ENCODE measurements around the gene TMEM138. TPM values are rescaled to one million over a fixed set of nuclear protein-coding genes. Genes with fewer than 3 reads are reported as not detected.
A peak's percentile ranks its signal among the peaks of the same experiment; 100 is the strongest.

The TMEM138 gene
- total and polyA plus RNA-seq, 2 of the 4 experiments (the other 2 are of a cell fraction): 16.8 to 53.2 TPM

DNA sequence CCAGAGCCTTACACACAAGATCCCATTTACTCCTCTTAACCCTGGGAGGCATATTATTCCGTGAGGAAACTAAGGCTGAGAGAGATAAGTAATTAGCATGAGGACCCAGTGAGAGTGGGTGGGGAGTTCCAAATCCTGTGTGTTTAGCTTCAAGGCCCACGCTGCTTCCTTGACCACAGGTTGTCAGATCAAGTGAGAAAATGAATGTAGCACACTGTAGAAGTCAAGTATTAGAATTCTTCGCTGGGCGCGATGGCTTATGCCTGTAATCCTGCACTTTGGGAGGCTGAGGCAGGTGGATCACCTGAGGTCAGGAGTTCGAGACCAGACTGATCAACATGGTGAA is 4.3 kb upstream of the TMEM138 start:
- H3K36me3 ChIP-seq (ENCODE audit: control insufficient read depth, insufficient read depth, low read length): peaks cover 20% of the 10 kb centered on the region
- ATAC-seq (ENCODE audit: low read depth) (no peak), DNase-seq (no peak)
- no peaks in the 10 kb centered on the region for H4K20me1 ChIP-seq (ENCODE audit: insufficient read depth, low read length)
- BruUV-seq (replicated peaks): no TSS peak
- ChIA-PET CTCF (interaction anchor here (1.0 kb wide), 1 partner anchor 28 kb away, joined by 3 read pairs; no protein-coding TSS in a partner anchor), POLR2A (ENCODE audit: unreplicated experiment) (no interaction called here)
- no peak overlapping the region for H2BK20ac ChIP-seq (ENCODE audit: low read depth, low read length)
- no peak overlapping the region for H3K4me2 ChIP-seq (ENCODE audit: low read depth, low read length)
- no peak overlapping the region for H4K91ac ChIP-seq (ENCODE audit: insufficient read depth, low read depth, low read length)
- no peaks in the 10 kb centered on the region for H3K9me3 ChIP-seq (ENCODE audit: control insufficient read depth, insufficient read depth, low read length)
- H3K4ac ChIP-seq (ENCODE audit: low read depth, low read length): no peak overlapping the region
- no peak overlapping the region for H3K18ac ChIP-seq (ENCODE audit: low read depth, low read length)
- H3K9me1 ChIP-seq (ENCODE audit: insufficient read depth, low read length): peaks cover 9% of the 10 kb centered on the region
- H3K56ac ChIP-seq (ENCODE audit: extremely low read depth, insufficient read depth, low read length): no peak overlapping the region
- no peak overlapping the region for H4K5ac ChIP-seq (ENCODE audit: low read depth, low read length)
- no peak overlapping the region for H2BK15ac ChIP-seq (ENCODE audit: low read depth, low read length)
- H2BK120ac ChIP-seq (ENCODE audit: low read depth, low read length): no peak overlapping the region
- H3K14ac ChIP-seq (replicated peaks; ENCODE audit: low read depth, low read length): no peak overlapping the region
- H4K8ac ChIP-seq (ENCODE audit: low read depth in 2 of 2, low read length in 2 of 2): no peak overlapping the region
- no peak overlapping the region for H2AK5ac ChIP-seq (ENCODE audit: low read depth, low read length)
- no peak overlapping the region for H3K4me3 ChIP-seq (ENCODE audit: insufficient read depth, low read depth, low read length)
- dilution Hi-C loops (cut with HindIII; ENCODE audit: low sequenced_read_pairs, unreplicated experiment) (no loop called here), in situ Hi-C loops (cut with MboI; ENCODE audit: low sequenced_read_pairs) (no loop called here), intact Hi-C loops (cut with micrococcal nuclease) (no loop called here)
- H3K27ac ChIP-seq (ENCODE audit: insufficient read depth, low read length): no peak overlapping the region
- 100% methylated on average over 5 of the region's 6 CpGs; no CpG with 5 or more reads in 1 of the 2 experiments for WGBS, 2 experiments (ENCODE audit: extremely low coverage in 2 of 2, insufficient read length in 1 of 2)
- H3K4me1 ChIP-seq (ENCODE audit: control insufficient read depth, insufficient read depth, low read length): peaks cover 2% of the 10 kb centered on the region; the same call in 1 of the 2 replicates
- H2AK9ac ChIP-seq (replicated peaks; ENCODE audit: low read depth, low read length, poor library complexity): peak overlapping the region; percentile 23
- no peak overlapping the region for H3K9ac ChIP-seq (ENCODE audit: low read depth, low read length)
- H3K23ac ChIP-seq (ENCODE audit: low read depth, low read length): no peak overlapping the region
- no peak overlapping the region for H2AFZ ChIP-seq (replicated peaks; ENCODE audit: low read length, poor library complexity)
- H2BK5ac ChIP-seq (ENCODE audit: low read depth, low read length, poor library complexity, severe bottlenecking): no peak overlapping the region
- no peak for TF ChIP-seq RCOR1 (IDR thresholded peaks at IDR 0.05; ENCODE audit: insufficient replicate concordance, low read length)
- TF ChIP-seq NFE2L2 (IDR thresholded peaks at IDR 0.05; ENCODE audit: low read depth, low read length): no peak
- no peak for TF ChIP-seq POLR2A (IDR thresholded peaks at IDR 0.05; ENCODE audit: low read depth, low read length)
- no peak for TF ChIP-seq MXI1 (IDR thresholded peaks at IDR 0.05; ENCODE audit: borderline replicate concordance, low read depth, low read length)
- TF ChIP-seq MAFK (IDR thresholded peaks at IDR 0.05; ENCODE audit: low read depth, low read length): no peak
- no peak for TF ChIP-seq MAZ (IDR thresholded peaks at IDR 0.05; ENCODE audit: borderline replicate concordance, low read depth, low read length)
- TF ChIP-seq, protein P1, sequence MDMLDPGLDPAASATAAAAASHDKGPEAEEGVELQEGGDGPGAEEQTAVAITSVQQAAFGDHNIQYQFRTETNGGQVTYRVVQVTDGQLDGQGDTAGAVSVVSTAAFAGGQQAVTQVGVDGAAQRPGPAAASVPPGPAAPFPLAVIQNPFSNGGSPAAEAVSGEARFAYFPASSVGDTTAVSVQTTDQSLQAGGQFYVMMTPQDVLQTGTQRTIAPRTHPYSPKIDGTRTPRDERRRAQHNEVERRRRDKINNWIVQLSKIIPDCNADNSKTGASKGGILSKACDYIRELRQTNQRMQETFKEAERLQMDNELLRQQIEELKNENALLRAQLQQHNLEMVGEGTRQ (IDR thresholded peaks at IDR 0.05; ENCODE audit: low read depth, low read length): no peak
- no peak for TF ChIP-seq SMC3 (IDR thresholded peaks at IDR 0.05; ENCODE audit: low read depth, low read length)
- no peak for TF ChIP-seq FOS (IDR thresholded peaks at IDR 0.05; ENCODE audit: low read depth, low read length)
- TF ChIP-seq, protein P2, sequence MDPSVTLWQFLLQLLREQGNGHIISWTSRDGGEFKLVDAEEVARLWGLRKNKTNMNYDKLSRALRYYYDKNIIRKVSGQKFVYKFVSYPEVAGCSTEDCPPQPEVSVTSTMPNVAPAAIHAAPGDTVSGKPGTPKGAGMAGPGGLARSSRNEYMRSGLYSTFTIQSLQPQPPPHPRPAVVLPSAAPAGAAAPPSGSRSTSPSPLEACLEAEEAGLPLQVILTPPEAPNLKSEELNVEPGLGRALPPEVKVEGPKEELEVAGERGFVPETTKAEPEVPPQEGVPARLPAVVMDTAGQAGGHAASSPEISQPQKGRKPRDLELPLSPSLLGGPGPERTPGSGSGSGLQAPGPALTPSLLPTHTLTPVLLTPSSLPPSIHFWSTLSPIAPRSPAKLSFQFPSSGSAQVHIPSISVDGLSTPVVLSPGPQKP (IDR thresholded peaks at IDR 0.05; ENCODE audit: borderline replicate concordance, low read depth, low read length): no peak
- TF ChIP-seq RAD21 (IDR thresholded peaks at IDR 0.05; ENCODE audit: low read length): no peak
- TF ChIP-seq, protein P3, sequence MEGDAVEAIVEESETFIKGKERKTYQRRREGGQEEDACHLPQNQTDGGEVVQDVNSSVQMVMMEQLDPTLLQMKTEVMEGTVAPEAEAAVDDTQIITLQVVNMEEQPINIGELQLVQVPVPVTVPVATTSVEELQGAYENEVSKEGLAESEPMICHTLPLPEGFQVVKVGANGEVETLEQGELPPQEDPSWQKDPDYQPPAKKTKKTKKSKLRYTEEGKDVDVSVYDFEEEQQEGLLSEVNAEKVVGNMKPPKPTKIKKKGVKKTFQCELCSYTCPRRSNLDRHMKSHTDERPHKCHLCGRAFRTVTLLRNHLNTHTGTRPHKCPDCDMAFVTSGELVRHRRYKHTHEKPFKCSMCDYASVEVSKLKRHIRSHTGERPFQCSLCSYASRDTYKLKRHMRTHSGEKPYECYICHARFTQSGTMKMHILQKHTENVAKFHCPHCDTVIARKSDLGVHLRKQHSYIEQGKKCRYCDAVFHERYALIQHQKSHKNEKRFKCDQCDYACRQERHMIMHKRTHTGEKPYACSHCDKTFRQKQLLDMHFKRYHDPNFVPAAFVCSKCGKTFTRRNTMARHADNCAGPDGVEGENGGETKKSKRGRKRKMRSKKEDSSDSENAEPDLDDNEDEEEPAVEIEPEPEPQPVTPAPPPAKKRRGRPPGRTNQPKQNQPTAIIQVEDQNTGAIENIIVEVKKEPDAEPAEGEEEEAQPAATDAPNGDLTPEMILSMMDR (conservative IDR thresholded peaks at IDR 0.05; ENCODE audit: low read depth, low read length): no peak
- TF ChIP-seq BHLHE40 (IDR thresholded peaks at IDR 0.05; ENCODE audit: low read depth, low read length): no peak
- TF ChIP-seq RFX5 (IDR thresholded peaks at IDR 0.05; ENCODE audit: low read depth, low read length): no peak
- TF ChIP-seq CHD1 (IDR thresholded peaks at IDR 0.05; ENCODE audit: low read depth, low read length): no peak
- no peak for TF ChIP-seq CEBPB (IDR thresholded peaks at IDR 0.05; ENCODE audit: low read depth, low read length)
- no peaks in the 10 kb centered on the region for H3K27me3 ChIP-seq (ENCODE audit: control insufficient read depth, insufficient read depth, low read length)
- peaks cover 25 to 40% of the 10 kb centered on the region in 2 experiments for H3K79me1 ChIP-seq (ENCODE audit: low read depth in 1 of 2, low read length in 2 of 2)

Data from IMR-90 (cell line).